DMS53 treated with DMSO at 0.1 percent for 48 hours (cell line): Measurements from ENCODE around the gene EEPD1.
"Not testable (repeated sequence)": the region's sequence is repeated elsewhere in the genome, so short reads cannot be mapped to it uniquely, and the experiment has no call there.

Source experiments
- DNase-seq: peaks from one replicate; lab custom pipeline; 2025; ENCODE audit not compliant: unreplicated experiment; lab: John Stamatoyannopoulos, UW

EEPD1 gene

GRCh38 chr7:36214608-36215456 is 61.8 kb downstream of the EEPD1 start:
- DNase-seq, result no peak

DNA sequence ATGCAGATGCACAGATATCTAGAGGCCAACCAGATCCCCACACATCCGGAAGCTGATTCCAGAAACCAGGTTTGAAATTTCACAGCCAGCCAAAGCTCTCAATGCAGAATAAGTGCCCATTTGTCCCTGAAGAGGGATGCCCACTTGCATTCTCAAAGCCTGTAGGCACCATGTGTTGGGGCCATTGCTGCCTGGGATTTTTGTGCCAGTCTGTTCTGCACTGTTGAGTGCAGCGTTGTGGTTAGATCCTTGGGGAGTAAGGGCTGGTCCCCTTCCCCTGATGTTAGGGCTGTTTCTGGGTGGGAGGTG is 62.4 kb downstream of the EEPD1 start:
- DNase-seq, result no peak

GRCh38 chr7:36216063-36216684 is 63.1 kb downstream of the EEPD1 start:
- no peak for DNase-seq

- DNase-seq, result no peak
Observed at GRCh38 chr7:36217211-36217960, 64.3 kb downstream of the EEPD1 start.

- no peak for DNase-seq
Observed at GRCh38 chr7:36217961-36218284, 64.9 kb downstream of the EEPD1 start.

GRCh38 chr7:36219429-36219828 is 66.4 kb downstream of the EEPD1 start:
- DNase-seq, result no peak

- no peak for DNase-seq
Observed at GRCh38 chr7:36223851-36224250, 70.8 kb downstream of the EEPD1 start.

GRCh38 chr7:36224934-36225858 is 72.1 kb downstream of the EEPD1 start:
- DNase-seq, result no peak

GRCh38 chr7:36226151-36226550 is 73.1 kb downstream of the EEPD1 start:
- DNase-seq, result no peak

DNA sequence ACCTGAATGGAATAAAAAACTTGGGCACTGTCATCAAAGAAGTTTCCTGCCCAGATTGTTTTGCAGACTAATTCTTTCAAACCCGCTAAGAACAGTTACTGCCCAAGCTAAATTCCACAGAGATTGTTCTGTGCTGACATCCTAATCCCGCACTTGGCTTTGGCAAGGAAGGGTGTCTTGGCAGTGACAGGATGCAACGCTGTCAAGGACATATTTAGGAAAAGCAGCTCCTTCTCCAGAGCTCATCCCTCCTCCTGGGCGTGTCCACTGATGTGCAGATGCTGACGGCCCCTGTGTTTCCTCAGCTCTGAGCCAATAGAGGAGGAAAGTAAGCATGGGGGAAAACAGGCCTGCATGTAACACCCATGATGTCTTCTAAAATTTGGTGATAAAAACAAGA is 74.2 kb downstream of the EEPD1 start:
- DNase-seq, result no peak

DNA sequence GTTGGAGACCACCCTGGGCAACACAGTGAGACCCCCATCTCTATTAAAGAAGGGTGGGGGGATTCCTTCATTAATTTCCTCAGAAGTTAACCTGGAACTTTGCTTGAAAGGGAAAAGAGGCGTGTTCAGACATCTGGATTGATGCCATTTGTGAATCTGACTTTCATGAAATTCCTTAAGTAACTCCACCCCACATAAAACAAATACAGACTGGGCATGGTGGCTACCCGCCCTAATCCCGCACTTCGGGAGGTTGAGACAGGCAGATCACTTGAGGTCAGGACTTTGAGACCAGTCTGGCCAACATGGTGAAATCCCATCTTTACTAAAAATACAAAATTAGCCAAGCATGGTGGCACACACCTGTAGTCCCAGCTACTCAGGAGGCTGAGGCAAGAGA is 75.0 kb downstream of the EEPD1 start:
- DNase-seq, result no peak

DNA sequence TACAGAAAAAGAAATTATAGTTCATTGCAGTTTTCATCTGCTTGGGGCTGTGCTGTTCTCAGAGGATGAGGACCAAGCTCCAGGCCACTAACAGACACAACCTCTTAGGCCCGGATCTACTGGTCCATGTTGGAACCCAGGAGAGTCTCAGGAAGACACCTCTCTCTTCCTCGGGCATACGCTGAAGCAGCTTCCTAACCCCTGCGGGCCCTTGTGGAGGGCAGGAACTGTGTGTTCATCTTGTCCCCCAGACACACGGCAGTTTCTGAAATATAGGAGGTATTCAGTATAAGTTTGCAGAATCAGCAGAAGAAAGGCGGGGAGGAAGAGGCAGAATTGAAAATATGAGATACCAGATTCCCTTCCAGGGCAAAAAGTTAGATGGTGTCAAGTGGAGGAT is 78.4 kb downstream of the EEPD1 start:
- no peak for DNase-seq

- no peak for DNase-seq
Observed at GRCh38 chr7:36232555-36232954, 79.5 kb downstream of the EEPD1 start.

DNA sequence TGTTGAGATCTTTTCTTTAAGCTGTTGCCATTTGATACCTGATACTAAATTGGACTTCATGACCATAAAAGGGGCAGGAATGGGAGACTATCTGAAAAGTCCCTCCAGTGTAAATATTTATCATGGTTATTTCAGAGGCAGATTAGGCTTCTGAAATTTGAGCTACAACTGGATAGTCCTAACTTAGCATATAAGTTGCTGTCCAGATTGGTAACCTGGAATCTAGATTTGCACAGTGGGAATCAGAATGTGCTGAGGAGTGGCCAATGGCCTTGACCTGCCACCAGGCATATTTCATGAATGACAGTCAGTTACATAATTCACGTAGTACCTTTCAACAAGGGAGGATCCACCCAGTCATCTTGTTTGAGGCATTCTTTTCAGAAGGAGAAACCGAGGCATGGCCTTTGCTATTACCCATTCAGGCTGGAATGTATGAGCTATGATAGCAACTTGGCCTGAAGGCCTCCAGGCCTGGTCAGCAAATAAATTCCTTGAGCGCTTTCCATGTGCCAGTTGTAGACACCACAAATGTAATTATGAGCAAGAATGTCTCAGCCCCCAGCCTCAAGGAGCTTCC is 80.0 kb downstream of the EEPD1 start:
- DNase-seq, result no peak

- no peak for DNase-seq
Observed at GRCh38 chr7:36236073-36236472, 83.0 kb downstream of the EEPD1 start.

DNA sequence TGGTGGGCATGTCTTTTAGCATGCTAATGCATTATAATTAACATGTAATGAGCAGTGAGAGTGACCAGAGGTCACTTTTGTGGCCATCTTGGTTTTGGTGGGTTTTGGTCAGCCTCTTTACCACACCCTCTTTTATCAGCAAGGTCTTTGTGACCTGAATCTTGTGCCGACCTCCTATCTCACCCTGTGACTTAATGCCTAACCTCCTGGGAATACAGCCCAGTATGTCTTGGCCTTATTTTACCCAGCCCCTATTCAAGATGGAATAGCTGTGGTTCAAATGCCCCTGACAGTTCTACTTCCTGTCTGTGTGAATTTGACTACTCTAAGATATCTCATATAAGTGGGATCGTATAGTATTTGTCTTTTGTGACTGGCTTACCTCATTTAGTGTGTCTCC is 85.1 kb downstream of the EEPD1 start:
- no peak for DNase-seq

DNA sequence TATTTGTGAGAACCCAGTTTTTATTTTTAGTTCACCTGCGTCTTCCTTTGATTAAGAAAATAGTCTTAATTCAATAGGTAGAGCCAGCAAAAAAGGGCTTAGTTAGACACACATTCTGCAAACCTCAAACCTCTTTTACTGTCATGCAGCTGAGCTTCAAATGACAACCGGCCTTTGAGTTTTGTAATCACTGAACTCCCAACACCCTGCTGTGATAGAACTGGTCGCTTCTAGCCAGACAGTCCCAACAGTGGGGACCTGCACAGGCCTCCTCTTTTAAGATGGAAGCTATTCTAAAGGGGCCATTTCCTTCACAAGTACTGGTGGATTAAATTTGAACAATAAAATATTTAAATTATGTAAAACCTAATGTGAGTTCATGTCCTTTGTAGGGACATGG is 90.3 kb downstream of the EEPD1 start:
- DNase-seq, result not testable (repeated sequence)

- DNase-seq, result not testable (repeated sequence)
Observed at GRCh38 chr7:36244001-36244400, 90.9 kb downstream of the EEPD1 start.

DNA sequence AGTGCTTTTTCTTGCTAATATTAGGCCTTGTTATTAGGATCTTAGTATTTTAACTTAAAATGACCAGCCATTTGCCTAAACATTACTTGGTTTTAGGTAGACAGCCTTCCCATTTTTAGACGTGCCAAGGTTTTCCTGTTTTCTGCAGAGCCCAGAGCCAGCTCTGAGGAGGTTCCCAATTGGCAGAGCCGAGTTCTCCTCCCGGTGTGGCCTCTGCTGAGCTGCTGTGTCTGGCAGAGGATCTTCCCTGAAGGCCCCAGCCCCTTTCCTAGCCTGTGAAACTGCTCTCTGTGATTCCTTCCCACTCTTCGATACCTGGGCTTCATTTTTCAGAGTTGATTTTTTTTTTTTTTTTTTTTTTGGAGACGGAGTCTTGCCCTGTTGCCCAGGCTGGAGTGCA is 91.4 kb downstream of the EEPD1 start:
- no peak for DNase-seq

GRCh38 chr7:36245684-36246299 is 92.7 kb downstream of the EEPD1 start:
- no peak for DNase-seq
